HepG2 (cell line): Measurements from ENCODE around the gene ZNF227. TPM values are rescaled to one million over a fixed set of nuclear protein-coding genes. Genes with fewer than 3 reads are reported as not detected.

Experiments
- ATF2 ChIP-seq: sonication (generic); formaldehyde crosslinking; IDR thresholded peaks from 2 replicates; pipeline ENCODE4 v1.4.0; 2020; ENCODE audit warnings: missing genetic modification reagents
- BRD4 ChIP-seq: sonication (generic); formaldehyde crosslinking; IDR thresholded peaks from 2 replicates; pipeline ENCODE4 v1.4.0; 2020; ENCODE audit warnings: missing genetic modification reagents
- CHD2 ChIP-seq: IDR thresholded peaks from 2 replicates; pipeline ENCODE4 v1.6.1; 2011; ENCODE audit warnings: low read depth, low read length, improper control_type of control experiment
- CSRNP1 ChIP-seq: sonication (generic); formaldehyde crosslinking; IDR thresholded peaks from 2 replicates; pipeline ENCODE4 v1.8.1; 2023; ENCODE audit warnings: mild to moderate bottlenecking, missing genetic modification reagents
- GABPA ChIP-seq, 2 experiments: IDR thresholded peaks; 2 replicates each; pipeline ENCODE4 v1.6.1; 2011 to 2016; ENCODE audit warnings: low read depth in 2 of 2, low read length in 1 of 2, missing biosample characterization in 1 of 2, missing genetic modification characterization in 1 of 2
- HOMEZ ChIP-seq: IDR thresholded peaks from 2 replicates; pipeline ENCODE4 v1.6.1; 2016; ENCODE audit warnings: low read depth
- IKZF4 ChIP-seq: sonication (generic); formaldehyde crosslinking; IDR thresholded peaks from 2 replicates; pipeline ENCODE4 v1.5.1; 2020; ENCODE audit warnings: borderline replicate concordance, mild to moderate bottlenecking, low read depth, missing genetic modification reagents; ENCODE audit errors: not compliant biosample characterization
- ISX ChIP-seq: sonication (generic); formaldehyde crosslinking; conservative IDR thresholded peaks from 2 replicates; pipeline ENCODE4 v1.5.0; 2020; ENCODE audit warnings: missing genetic modification reagents
- KLF9 ChIP-seq: IDR thresholded peaks from 2 replicates; pipeline ENCODE4 v1.6.1; 2016; ENCODE audit warnings: low read depth
- MED1 ChIP-seq: sonication (generic); formaldehyde crosslinking; IDR thresholded peaks from 2 replicates; pipeline ENCODE4 v1.4.0; 2020; ENCODE audit warnings: missing genetic modification reagents
- MYNN ChIP-seq: sonication (generic); formaldehyde crosslinking; IDR thresholded peaks from 2 replicates; pipeline ENCODE4 v1.4.0; 2020; ENCODE audit warnings: mild to moderate bottlenecking, low read depth, missing genetic modification reagents
- SP1 ChIP-seq, 2 experiments: fragments of 450-650 bp in 1 of 2; sonication (generic) in 1 of 2; formaldehyde crosslinking in 1 of 2; IDR thresholded peaks; 2 replicates each; pipeline versions ENCODE4 v1.4.0 to v1.6.1; 2016 to 2020; ENCODE audit warnings: missing genetic modification reagents in 1 of 2
- TP53 ChIP-seq: sonication (generic); formaldehyde crosslinking; conservative IDR thresholded peaks from 2 replicates; pipeline ENCODE4 v1.4.0; 2020; ENCODE audit warnings: missing genetic modification reagents
- ZFP90 ChIP-seq: sonication (generic); formaldehyde crosslinking; IDR thresholded peaks from 2 replicates; pipeline ENCODE4 v1.8.0; 2022; ENCODE audit warnings: missing genetic modification reagents, mild to moderate bottlenecking, inconsistent platforms, borderline replicate concordance
- ZNF33A ChIP-seq: sonication (generic); formaldehyde crosslinking; IDR thresholded peaks from 2 replicates; pipeline ENCODE4 v1.5.1; 2020; ENCODE audit warnings: missing genetic modification reagents, mild to moderate bottlenecking, moderate library complexity, borderline replicate concordance
- ZNF747 ChIP-seq: sonication (generic); formaldehyde crosslinking; IDR thresholded peaks from 2 replicates; pipeline ENCODE4 v1.8.1; 2023; ENCODE audit warnings: missing genetic modification reagents, mild to moderate bottlenecking, borderline replicate concordance
- polyA plus RNA-seq, 8 experiments: library from polyadenylated mRNA; depleted of rRNA in 3 of 8; stranded (reverse) in 7 of 8; unstranded in 1 of 8; fragments of >200 nt; fragmentation: Illumina TruSeq in 4 of 8; extraction: Trizol in 4 of 8; gene quantifications; 2 replicates each; pipeline versions ENCODE4 v1.2.1 to v1.2.3, GENCODE V29; 2011 to 2016; ENCODE audit warnings: low read depth in 4 of 8, missing spikeins in 1 of 8, mixed read lengths in 1 of 8; ENCODE audit not compliant: insufficient read depth in 1 of 8
- total RNA-seq, 5 experiments: library from RNA; depleted of rRNA; stranded (reverse); fragments of >200 nt; fragmentation: Illumina TruSeq; extraction: Trizol; gene quantifications; 2 replicates each; pipeline ENCODE4 v1.2.3, GENCODE V29; 2016; ENCODE audit warnings: low read depth in 1 of 5

Gene ZNF227
- total and polyA plus RNA-seq, 2 of the 13 experiments (the other 11 are each of a cell fraction or from before 2014, with no cell fraction given), result 3.1 to 16.8 TPM

GRCh38 chr19:44212250-44212865, at the start of gene ZNF227 (continued):
- TF ChIP-seq ATF2 (CRISPR knock-in tag) (peak; percentile 61; the same call in 1 of the 2 replicates), TP53 (no peak), ZFP90 (no peak), IKZF4 (CRISPR knock-in tag) (no peak), HOMEZ (CRISPR knock-in tag) (peak; percentile 31; the same call in 1 of the 2 replicates), CHD2 (no peak), ISX (CRISPR knock-in tag) (no peak), MED1 (no peak), KLF9 (CRISPR knock-in tag) (no peak), GABPA (IDR thresholded peaks at IDR 0.05; ENCODE audit: low read depth, low read length) (peak; percentile 91), GABPA (CRISPR knock-in tag; IDR thresholded peaks at IDR 0.05; ENCODE audit: low read depth) (peak; percentile 99), SP1 (IDR thresholded peaks at IDR 0.05) (no peak), SP1 (CRISPR knock-in tag; IDR thresholded peaks at IDR 0.05) (no peak), CSRNP1 (0 out of 2 replicates have a peak, but pooled peaks have one; percentile 57), MYNN (no peak), ZNF33A (CRISPR knock-in tag) (no peak), BRD4 (CRISPR knock-in tag) (no peak), ZNF747 (CRISPR knock-in tag) (peak; percentile 52; the same call in 1 of the 2 replicates)
